Activated T-cell treated with anti-CD3 and anti-CD28 coated beads for 4 hours (primary cell): ENCODE measurements around the gene ARL15.

ENCODE experiments used
- DNase-seq: peaks from one replicate; pipeline ENCODE4 v3.0.0-alpha.2; 2020

ARL15 gene

DNA sequence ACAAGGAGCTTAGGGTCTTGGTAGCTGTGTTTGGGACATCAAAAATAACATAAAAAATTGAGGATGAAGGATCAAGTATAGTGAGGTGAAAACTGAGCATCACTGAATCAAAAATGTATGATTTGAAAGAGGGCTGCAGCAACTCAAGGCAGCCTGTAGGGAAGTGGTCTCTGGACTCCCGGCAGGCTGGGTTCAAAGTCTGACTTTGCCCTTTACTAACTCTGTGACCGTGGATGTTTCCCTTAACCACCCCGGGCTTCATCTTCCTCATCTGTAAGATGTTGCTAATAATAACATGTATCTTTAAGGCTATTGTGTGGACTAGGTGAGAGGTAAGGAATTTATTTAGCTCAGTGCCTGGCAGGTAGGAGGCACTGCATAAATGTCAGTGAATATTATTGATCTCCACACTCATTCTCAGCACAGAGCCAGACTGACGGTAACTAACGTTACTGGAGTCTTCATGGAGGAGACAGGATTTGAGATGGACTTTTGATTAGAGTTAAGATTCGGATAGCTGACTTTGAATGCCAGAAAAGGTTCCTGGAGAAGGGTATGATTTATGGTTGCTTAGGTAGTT is 382.6 kb downstream of the ARL15 start:
- no peak for DNase-seq

DNA sequence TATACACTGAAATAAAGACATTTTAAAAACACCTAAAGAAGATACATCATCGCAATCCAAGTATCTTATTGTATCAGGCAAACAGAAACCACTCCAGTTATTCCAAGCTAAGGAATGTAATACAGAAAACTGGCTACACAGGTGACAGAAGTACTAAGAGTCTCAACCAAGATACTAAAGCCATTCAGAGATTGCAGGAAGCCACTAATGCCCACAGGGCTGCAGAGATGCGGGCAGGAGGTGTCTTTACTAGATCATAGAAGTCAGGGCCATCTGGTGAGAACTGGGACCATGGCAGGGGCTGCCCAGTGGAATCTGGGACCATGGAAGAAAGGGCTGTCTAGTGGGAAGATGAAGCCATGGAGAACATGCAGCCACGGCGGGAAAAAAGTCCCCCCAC is 384.3 kb downstream of the ARL15 start:
- DNase-seq: no peak

DNA sequence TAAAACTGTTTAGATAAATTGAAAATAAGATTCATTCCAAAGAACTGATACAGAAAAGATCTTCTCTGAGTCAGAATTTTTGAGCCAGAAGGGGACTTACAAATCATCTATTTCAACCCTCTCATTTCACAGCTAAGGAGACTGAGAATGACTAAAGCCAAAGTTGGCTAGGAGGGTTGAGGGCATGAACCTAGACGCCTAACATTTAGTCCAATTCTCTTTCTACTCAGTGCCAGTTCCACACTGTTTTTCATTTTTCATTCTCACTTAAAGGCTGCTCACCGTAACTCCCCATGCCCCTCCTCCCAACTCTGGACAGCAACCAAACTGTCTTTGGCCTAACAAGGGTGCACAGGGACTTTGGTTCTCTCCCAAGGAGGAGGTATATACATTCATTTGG is 386.0 kb downstream of the ARL15 start:
- DNase-seq: no peak

DNA sequence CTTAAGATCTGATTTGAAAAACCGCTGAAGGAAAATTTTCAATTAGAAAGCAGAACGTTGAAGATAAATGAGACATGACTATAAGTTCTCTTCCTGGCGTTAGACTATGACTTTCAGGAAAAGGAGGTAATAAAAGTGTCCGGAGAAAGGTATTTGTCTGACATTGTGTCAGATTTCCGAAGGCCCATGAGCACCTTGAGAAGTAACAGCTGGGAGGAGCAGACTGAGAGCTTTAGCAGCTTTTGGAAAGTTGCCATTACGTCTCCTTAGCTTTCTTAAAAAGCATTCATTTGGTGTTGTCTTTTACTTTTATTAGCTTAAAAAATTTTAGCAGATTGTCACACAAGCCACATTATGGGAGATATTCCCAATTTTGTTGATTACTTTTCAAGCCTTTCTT is 386.4 kb downstream of the ARL15 start:
- DNase-seq: no peak

DNA sequence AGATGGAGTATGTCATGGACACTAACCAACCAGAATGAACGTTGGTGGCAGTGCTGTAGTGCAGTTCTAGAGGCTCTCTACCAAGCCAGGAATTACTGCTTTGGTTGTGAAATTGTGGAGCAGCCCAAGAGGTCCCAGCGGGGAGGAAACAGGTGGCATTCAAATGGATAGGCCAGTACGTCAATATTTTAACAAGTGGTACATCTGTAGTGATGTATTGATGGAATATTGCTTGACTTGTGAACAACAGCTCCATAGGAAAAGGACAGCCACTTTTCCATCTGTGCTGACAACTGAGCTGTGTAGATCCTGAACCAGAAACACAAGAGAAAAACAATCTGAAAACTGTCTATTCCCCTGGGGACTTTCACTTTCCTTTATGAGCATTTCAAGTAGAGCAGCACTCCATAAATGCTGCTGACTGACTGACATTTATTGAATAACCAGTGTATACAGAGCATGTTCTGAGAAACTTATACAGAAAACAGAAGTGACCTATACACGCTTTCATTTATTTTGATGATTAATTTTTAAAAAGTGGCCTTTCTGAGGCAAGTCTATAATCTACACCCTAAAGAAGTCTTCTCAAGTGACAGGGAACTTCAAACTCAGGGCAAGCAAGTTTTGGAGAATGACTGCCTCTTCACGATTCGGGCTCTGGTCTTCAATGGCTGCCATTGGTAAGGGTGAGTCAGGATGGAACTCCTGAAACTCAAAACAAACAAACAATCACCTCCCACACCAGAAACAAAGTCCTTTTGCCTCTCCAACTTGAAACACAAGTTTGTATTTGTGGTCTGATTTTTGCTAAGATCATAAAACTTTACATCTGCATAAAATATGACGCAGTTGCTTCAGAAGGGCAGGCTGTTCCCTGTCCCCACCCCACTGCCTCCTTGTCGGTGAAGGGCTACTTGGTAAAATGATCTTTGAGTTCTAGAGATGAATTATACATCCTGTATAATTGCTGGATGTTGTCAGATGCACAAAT is 387.6 kb downstream of the ARL15 start:
- DNase-seq: no peak

DNA sequence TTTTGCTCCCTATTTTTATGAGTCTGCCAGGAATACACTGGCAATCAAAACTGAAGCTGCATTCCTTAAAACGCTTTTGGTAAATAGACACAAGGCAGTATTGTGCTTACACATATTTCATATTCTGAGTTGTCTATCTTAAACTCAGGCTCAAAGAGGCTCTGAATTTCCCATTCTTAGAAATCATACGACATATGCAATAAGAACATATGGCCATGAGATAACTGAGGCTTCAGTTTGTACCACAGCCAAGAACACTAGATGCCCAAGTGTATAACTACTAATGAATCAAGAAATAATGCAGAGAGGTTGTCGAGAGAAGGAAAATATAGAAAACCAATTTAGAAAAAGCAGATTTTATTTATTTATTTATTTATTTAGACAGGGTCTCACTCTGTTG is 392.5 kb downstream of the ARL15 start:
- DNase-seq: no peak

DNA sequence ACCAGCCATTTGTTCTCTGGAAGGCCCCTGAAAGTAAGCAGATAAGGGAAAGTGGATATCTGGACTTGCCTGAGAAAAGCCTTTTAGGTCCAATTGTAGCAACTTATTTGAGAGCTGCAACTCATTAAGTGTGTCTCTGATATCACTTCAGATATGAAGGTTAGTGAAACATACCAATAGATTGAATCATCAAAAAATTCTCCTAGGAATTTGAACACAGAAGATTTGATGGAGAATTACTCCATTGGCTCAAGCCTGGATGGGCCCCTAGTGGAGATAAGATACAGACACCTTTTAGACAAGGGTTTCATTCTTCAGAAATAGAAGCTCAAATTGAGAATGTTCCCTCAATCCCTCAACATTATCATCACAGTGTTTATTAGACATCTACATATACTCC is 393.3 kb downstream of the ARL15 start:
- no peak for DNase-seq

DNA sequence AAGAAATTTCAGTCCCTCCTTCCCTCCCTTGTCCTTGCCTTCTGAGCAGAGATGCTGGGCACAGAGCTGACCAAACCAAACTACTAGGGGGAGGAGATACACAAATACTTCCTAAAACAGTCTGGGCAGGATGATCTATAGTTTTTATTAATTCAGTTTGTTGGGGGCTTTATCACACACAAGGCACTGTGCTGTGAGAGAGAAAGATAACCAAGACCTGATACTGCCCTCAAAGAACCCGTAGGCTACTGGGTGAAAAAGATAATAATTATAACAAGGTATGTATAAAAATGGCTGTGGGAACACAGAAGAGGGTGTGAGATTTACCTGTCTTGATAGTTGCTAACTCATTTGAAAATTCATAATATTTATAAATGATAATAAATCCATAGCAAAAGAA is 395.3 kb downstream of the ARL15 start:
- no peak for DNase-seq

DNA sequence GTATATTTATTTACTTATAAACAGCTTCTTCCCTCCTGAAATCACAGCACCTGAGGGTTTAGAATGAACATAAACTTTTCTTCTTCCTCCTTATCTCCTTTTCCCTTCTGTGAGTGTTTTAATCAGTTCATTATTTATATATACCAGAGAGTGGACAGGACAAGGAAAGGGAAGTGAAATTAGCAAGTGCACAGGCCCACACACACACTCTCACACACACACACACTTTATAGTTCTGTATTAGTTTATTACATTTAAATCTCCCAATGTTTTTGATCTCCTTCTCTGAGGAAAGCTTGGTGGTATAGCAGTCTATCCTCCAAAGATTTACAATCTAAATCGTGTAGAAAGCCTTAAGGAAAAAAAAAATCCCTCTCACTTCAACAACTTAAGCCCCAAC is 396.4 kb downstream of the ARL15 start:
- DNase-seq: no peak

DNA sequence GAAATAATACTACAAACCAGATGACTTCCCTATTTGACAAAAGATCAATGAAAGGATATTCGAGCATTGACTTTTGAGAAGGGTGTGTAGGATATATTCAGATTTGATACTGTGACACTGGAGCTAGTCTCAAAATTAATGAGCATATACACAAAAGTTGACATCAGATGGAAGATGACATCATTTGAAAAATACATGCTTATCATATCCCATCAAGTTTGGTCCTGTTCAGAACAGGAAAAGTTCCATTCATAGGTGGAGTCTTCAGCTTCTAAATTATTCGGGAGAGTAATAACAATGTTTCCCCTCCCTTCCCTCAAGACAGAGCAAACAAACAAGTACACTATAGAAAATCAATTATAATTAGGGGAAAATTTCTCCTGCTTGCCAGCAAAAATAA is 401.6 kb downstream of the ARL15 start:
- DNase-seq: no peak

DNA sequence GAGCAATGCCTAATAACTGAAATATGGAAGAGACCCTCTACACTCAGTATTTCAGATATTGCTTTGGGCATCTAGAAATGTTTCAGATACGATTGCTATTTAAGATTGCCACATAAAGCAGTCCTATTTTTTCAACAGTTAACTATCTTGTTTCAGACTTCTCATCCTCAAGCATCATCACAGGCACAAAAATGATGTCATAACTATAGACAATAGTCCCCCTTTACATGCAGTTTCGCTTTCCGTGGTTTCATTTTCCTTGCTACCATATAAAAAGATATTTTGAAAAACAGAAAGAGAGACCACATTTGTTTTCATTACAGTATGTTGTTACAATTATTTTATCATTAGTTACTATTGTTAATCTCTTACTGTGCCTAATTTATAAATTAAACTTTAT is 402.5 kb downstream of the ARL15 start:
- no peak for DNase-seq

DNA sequence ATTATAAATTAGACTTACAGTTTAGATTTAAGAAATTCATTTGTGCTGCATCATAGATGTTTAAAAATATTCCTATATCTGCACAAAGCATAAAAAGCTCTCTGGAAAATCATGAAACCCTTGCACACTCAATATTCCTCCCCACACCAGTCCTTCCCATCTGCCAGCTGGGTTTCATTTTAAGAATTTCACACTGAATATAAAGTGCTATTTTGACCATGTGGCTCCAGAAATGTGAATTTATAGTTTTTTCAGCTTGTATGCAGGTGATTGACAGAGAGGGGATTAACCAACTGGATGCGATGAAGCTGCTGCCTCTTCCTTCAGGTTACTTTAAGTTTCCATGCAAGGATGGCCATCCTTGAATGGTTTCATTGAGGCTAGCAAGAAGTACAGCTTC is 403.6 kb downstream of the ARL15 start:
- no peak for DNase-seq

DNA sequence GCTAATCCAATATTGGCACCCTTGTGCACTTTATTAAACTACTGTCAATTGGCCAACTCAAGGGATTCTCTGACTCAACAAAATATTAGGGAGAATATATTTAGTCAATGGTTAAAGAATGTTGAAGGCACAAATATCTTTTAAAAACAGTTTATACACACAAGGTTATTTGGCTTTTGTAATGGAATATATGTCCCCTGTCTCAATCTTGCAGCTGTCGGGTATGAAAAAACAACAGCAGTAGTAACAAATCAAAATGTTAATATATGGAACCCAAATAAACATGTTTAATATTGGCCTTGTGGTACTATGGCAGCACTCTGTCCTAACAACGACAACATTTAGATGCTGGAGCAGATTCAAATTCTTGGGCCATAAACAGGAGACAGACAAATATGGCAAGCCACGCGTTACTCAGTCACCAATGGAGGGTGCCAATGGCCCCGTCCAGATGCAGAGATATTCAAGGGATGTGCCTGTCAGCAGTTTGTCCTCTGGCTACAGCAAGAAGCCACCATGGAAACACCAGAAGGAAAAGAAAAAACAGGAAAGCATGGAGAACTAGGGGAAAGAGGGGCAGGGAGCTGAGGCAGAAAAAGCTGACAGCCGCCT is 408.0 kb downstream of the ARL15 start:
- no peak for DNase-seq

DNA sequence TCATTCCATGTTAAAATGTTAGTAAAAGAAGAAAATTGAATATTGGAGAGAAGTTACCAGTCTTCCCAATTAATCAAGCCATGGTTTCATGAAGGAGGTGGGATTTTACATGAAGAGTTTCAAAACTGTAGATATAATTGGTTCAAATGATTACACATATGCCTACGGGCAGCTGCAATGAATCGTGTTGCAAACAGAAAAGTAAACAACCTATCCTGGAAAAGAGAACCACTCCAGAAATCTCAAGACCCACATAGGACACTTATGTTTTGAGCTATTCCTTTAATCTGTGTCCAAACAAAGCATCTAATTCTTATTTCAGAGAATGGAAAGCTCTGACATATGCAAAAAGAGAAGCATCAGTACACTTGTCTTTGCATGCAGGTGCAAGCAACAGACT is 409.7 kb downstream of the ARL15 start:
- no peak for DNase-seq

DNA sequence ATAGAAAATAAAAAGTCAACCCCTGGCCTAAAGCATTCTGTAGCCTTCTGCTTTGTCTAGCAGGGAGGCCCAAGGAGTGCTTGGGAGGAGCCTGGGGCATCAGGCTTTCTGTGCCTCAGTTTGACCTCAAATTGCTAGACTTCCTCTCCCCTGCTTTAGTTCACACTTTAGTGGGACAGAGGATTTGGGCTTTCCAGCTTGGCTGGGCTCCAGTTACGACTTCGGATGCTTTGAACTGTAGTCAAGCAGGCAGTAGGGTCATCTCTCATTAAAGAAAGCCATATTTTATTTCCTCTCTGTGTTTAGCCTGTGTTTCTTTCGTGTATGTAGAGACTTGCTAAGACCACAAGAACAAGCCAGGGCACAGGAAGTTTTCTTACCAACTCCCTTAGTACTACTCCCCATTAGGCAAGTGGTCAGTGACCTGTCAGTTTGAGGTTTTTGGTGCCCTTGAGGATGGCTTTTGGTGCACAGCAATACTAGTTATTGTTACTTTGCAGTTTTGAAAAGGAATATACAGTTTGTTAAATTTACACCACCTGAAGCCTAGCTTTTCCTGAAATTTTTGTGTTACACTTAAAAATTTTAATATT is 415.2 kb downstream of the ARL15 start:
- no peak for DNase-seq

DNA sequence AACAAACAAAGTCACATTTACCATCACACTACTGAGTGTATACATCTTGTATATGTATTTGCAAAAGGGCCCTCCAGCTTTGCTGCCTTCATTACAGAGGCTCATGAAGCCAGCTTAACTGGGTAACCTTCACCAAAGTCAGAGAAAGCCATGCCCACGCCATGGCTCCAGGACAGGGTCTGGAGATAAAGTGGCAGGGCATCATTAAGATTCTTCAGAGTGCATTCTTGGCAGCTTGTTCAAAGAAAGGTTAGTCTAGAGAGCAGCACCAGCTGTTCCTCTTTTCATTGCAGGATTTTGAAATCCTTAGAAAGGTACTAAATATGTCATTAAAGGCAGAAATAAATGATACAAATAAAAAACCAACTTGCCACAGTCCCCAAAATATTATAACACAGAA is 416.7 kb downstream of the ARL15 start:
- DNase-seq: no peak

DNA sequence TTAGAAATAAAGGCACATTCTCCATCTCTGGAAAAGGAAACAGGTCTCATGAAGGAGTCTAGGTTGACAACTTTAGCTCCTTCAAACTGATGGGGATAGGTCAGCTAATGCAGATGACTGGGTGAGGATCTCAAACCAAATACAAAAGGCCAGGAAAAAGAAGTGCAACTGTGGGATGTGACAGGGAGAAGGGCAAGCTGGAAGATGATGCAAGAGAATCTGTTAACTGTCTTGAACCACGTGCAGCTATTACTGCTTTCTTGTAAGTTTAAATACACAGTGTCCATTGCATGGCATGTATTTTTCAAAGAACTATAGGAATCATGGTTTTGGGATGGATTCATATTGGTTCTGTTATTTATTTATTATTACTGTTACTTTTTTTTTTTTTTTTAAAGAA is 418.1 kb downstream of the ARL15 start:
- no peak for DNase-seq

DNA sequence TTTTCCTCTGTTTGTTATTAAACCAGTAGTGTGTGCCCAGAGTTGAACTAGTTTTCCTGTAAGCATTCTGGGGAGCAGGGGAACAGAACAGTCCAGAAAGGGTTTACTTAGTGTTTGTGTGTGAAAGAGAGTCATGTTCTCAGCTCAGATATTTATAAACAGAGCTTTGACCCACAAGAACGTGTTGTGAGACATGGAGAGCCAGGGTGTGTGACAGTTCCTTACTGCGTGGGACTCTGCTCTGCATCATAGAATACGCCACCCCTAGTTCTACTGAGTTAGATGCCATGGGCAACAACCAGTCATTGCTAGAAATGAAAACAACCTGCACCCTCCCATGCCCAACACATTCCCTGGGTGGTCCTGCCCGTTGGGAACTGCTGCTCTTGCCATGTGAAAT is 419.2 kb downstream of the ARL15 start:
- DNase-seq: no peak

DNA sequence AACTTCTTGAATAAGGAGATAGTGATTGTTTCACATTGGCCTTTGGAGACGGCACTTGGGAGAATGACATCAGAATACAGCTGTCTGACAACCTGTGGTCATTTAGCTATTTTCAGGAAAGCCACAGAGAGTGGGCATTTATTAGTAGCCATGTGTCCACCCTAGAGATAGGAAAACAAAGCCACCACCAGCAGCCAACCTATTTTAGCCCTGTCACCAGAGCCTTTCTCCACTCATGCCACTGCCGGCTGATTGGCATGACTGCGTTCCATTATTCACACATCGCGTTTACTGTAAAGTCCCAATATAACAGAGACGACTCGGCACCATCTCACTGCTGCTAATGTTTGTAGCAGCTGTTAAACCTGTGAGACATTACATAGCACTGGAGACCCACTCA is 419.9 kb downstream of the ARL15 start:
- no peak for DNase-seq

DNA sequence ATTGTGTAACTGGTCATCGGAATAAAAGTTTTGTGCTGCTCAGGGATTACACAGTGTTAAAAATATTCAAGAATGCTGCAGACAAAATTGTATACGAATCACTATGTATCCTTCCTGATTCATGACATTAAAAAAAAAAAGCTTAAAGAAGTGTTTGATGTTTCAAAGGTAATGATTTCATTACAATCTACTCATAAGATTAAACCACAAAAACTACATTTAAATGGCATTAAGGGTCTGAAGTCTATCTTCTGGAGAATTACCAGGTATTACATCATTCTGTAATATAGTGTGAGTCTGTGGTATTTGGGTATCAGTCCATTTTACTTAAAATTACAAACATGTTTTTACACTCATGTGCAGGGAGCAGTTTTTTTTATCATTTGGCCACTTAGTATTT is 425.5 kb downstream of the ARL15 start:
- DNase-seq: no peak

DNA sequence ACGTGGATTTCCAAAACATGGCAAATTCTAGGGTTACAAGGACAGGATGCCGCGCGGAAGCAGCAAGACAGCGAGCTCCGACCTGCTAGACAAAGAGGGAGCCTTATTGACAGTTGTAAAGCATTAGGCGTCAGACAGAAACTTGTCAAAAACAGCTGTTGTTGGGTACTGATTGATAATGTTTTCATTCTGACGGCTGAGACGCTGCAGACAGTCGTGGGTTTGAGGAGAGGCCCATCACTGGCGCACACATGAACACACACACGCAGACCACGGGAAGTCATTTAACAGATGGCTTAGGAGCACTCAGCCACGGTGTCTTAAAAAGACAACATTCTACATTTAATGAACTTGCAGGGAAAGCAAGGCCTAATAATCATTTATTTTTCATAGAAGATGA is 426.0 kb downstream of the ARL15 start:
- DNase-seq: no peak

DNA sequence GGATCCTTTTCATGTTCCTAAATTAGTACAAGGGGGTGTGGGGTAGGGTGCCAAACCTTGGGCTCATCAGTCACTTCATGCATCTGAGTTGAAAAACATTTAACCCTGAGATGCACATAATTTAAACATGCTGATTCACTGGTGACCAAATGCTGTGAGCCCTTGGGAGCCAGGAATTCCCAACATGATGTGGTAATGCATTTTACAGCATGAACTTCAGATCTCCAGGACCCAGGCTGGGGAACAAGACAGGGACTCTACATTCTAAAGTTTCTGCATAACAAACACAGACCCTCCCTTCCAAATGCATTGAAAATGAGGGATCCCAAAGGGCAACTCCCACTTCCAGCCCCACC is 427.7 kb downstream of the ARL15 start:
- no peak for DNase-seq

DNA sequence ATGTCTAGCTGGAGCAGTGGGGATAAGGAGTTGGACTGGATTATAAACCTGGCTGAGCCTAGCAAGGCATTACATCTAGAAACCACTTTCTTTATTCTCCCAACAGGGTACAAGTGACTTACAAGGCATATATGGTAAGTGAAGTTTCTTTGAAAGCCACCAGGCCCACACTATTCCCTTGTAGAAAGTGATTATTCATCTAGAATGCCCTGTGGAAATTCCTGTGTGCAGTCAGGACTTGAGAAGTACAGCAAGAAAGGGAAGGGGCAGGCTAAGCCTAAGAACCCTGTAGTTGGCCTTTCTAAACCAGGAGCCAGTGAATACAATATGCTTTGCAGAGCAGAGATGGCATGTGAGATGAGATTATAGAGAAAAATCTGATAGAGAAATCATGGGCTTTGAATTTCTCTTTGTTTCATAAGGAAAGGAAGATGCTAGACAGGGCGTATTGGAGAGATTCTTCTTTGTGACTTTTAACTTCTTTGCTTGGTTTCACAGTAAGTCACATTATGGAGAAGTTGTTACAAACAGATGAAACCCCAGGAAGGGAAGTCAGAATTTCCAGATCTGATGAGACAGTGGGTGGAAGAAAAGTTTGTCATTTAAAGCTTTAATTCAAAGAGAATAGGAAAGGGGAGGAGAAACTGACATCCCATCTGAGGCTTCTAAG is 428.2 kb downstream of the ARL15 start:
- DNase-seq: no peak
